ENCODE measurements around the gene UBL3. TPM values are rescaled to one million over a fixed set of nuclear protein-coding genes. Genes with fewer than 3 reads are reported as not detected.

UBL3 gene
- total RNA-seq, 4 donors from 2014 or later, result 32.4 to 44.2 (median 38.1) TPM

GRCh38 chr13:29810898-29811297 is 39.5 kb downstream of the UBL3 start:
- no peak for TF ChIP-seq CTCF (IDR thresholded peaks at IDR 0.05; ENCODE audit: low read depth)

- no peak for TF ChIP-seq CTCF (IDR thresholded peaks at IDR 0.05; ENCODE audit: low read depth)
Observed at GRCh38 chr13:29810145-29810742, 40.2 kb downstream of the UBL3 start.

- TF ChIP-seq CTCF (IDR thresholded peaks at IDR 0.05; ENCODE audit: low read depth), result no peak
Observed at GRCh38 chr13:29808264-29808663, 42.2 kb downstream of the UBL3 start.

- TF ChIP-seq CTCF (IDR thresholded peaks at IDR 0.05; ENCODE audit: low read depth), result no peak
Observed at GRCh38 chr13:29805994-29806979, 44.1 kb downstream of the UBL3 start.

GRCh38 chr13:29803221-29803620 is 47.2 kb downstream of the UBL3 start:
- no peak for TF ChIP-seq CTCF (IDR thresholded peaks at IDR 0.05; ENCODE audit: low read depth)

GRCh38 chr13:29802621-29803020 is 47.8 kb downstream of the UBL3 start:
- TF ChIP-seq CTCF (IDR thresholded peaks at IDR 0.05; ENCODE audit: low read depth), result no peak

GRCh38 chr13:29801737-29802305 is 48.6 kb downstream of the UBL3 start:
- TF ChIP-seq CTCF (IDR thresholded peaks at IDR 0.05; ENCODE audit: low read depth), result no peak

All from subcutaneous adipose tissue (tissue), 4 donors.